ENCODE measurements around the gene ZMIZ1.

ZMIZ1 gene

GRCh38 chr10:79068562-79069324 lies at the start of gene ZMIZ1:
TSS of gene ZMIZ1 (plus strand) at chr10:79068966. CDS start at chr10:79201633, 132,667 bp downstream.
- DNase-seq (ENCODE audit: extremely low read depth in 1 of 2, low read depth in 1 of 2), result peak; percentile 57 to 67

- DNase-seq (ENCODE audit: extremely low read depth in 1 of 2, low read depth in 1 of 2), result no peak
These were observed 49.2 kb upstream of the ZMIZ1 start for GRCh38 chr10:79019441-79020014.

GRCh38 chr10:79020015-79020491 lies 48.7 kb upstream of the ZMIZ1 start:
- DNase-seq (ENCODE audit: extremely low read depth in 1 of 2, low read depth in 1 of 2), result no peak

GRCh38 chr10:79020605-79021004 lies 48.2 kb upstream of the ZMIZ1 start:
- no peak for DNase-seq (ENCODE audit: extremely low read depth in 1 of 2, low read depth in 1 of 2)

- no peak for DNase-seq (ENCODE audit: extremely low read depth in 1 of 2, low read depth in 1 of 2)
These were observed 47.3 kb upstream of the ZMIZ1 start for GRCh38 chr10:79021331-79021907.

- DNase-seq (ENCODE audit: extremely low read depth in 1 of 2, low read depth in 1 of 2), result no peak
These were observed 46.7 kb upstream of the ZMIZ1 start for GRCh38 chr10:79021948-79022499.

- no peak for DNase-seq (ENCODE audit: extremely low read depth in 1 of 2, low read depth in 1 of 2)
These were observed 46.1 kb upstream of the ZMIZ1 start for GRCh38 chr10:79022565-79023230.

GRCh38 chr10:79023240-79024162 lies 45.3 kb upstream of the ZMIZ1 start:
- DNase-seq (ENCODE audit: extremely low read depth in 1 of 2, low read depth in 1 of 2), result no peak

- DNase-seq (ENCODE audit: extremely low read depth in 1 of 2, low read depth in 1 of 2), result no peak
These were observed 44.5 kb upstream of the ZMIZ1 start for GRCh38 chr10:79024296-79024695.

- DNase-seq (ENCODE audit: extremely low read depth in 1 of 2, low read depth in 1 of 2), result no peak
These were observed 44.0 kb upstream of the ZMIZ1 start for GRCh38 chr10:79024720-79025198.

GRCh38 chr10:79025199-79025832 lies 43.5 kb upstream of the ZMIZ1 start:
- DNase-seq (ENCODE audit: extremely low read depth in 1 of 2, low read depth in 1 of 2), result peak; percentile 19 to 24

GRCh38 chr10:79026341-79026761 lies 42.4 kb upstream of the ZMIZ1 start:
- no peak for DNase-seq (ENCODE audit: extremely low read depth in 1 of 2, low read depth in 1 of 2)

- DNase-seq (ENCODE audit: extremely low read depth in 1 of 2, low read depth in 1 of 2), result no peak
These were observed 42.0 kb upstream of the ZMIZ1 start for GRCh38 chr10:79026806-79027146.

GRCh38 chr10:79027147-79028055 lies 41.4 kb upstream of the ZMIZ1 start:
- DNase-seq (ENCODE audit: extremely low read depth in 1 of 2, low read depth in 1 of 2), result peak; percentile 22 to 32

GRCh38 chr10:79028056-79028430 lies 40.7 kb upstream of the ZMIZ1 start:
- no peak for DNase-seq (ENCODE audit: extremely low read depth in 1 of 2, low read depth in 1 of 2)

- no peak for DNase-seq (ENCODE audit: extremely low read depth in 1 of 2, low read depth in 1 of 2)
These were observed 40.2 kb upstream of the ZMIZ1 start for GRCh38 chr10:79028451-79029010.

GRCh38 chr10:79029478-79030390 lies 39.0 kb upstream of the ZMIZ1 start:
- no peak for DNase-seq (ENCODE audit: extremely low read depth in 1 of 2, low read depth in 1 of 2)
